ENCODE measurements around the gene CAMK1D.

Gene CAMK1D

GRCh38 chr10:12644380-12645144 lies 295.2 kb downstream of the CAMK1D start:
- in situ Hi-C loops (cut with MboI; ENCODE audit: low sequenced_read_pairs), result no loop called here

GRCh38 chr10:12645449-12645848 lies 296.1 kb downstream of the CAMK1D start:
- in situ Hi-C loops (cut with MboI; ENCODE audit: low sequenced_read_pairs), result no loop called here

GRCh38 chr10:12649012-12649584 lies 299.8 kb downstream of the CAMK1D start:
- in situ Hi-C loops (cut with MboI; ENCODE audit: low sequenced_read_pairs), result no loop called here

- in situ Hi-C loops (cut with MboI; ENCODE audit: low sequenced_read_pairs), result loop anchor here (10.0 kb wide), 1 partner anchor 385 kb away; no protein-coding TSS in a partner anchor
These were observed 300.8 kb downstream of the CAMK1D start for GRCh38 chr10:12650122-12650521.

GRCh38 chr10:12650538-12651298 lies 301.4 kb downstream of the CAMK1D start:
- in situ Hi-C loops (cut with MboI; ENCODE audit: low sequenced_read_pairs), result loop anchor here (10.0 kb wide), 1 partner anchor 386 kb away; no protein-coding TSS in a partner anchor

GRCh38 chr10:12655940-12656339 lies 306.6 kb downstream of the CAMK1D start:
- in situ Hi-C loops (cut with MboI; ENCODE audit: low sequenced_read_pairs), result loop anchor here (10.0 kb wide), 1 partner anchor 391 kb away; no protein-coding TSS in a partner anchor

GRCh38 chr10:12656518-12657142 lies 307.3 kb downstream of the CAMK1D start:
- in situ Hi-C loops (cut with MboI; ENCODE audit: low sequenced_read_pairs), result loop anchor here (10.0 kb wide), 1 partner anchor 392 kb away; no protein-coding TSS in a partner anchor

- in situ Hi-C loops (cut with MboI; ENCODE audit: low sequenced_read_pairs), result loop anchor here (10.0 kb wide), 1 partner anchor 393 kb away; no protein-coding TSS in a partner anchor
These were observed 308.1 kb downstream of the CAMK1D start for GRCh38 chr10:12657489-12657888.

- in situ Hi-C loops (cut with MboI; ENCODE audit: low sequenced_read_pairs), result loop anchor here (10.0 kb wide), 1 partner anchor 394 kb away; no protein-coding TSS in a partner anchor
These were observed 309.2 kb downstream of the CAMK1D start for GRCh38 chr10:12658526-12658925.

GRCh38 chr10:12659706-12660105 lies 310.4 kb downstream of the CAMK1D start:
- in situ Hi-C loops (cut with MboI; ENCODE audit: low sequenced_read_pairs), result loop anchor here (10.0 kb wide), 1 partner anchor 395 kb away; no protein-coding TSS in a partner anchor

GRCh38 chr10:12660812-12661211 lies 311.5 kb downstream of the CAMK1D start:
- in situ Hi-C loops (cut with MboI; ENCODE audit: low sequenced_read_pairs), result no loop called here

- in situ Hi-C loops (cut with MboI; ENCODE audit: low sequenced_read_pairs), result no loop called here
These were observed 312.3 kb downstream of the CAMK1D start for GRCh38 chr10:12661671-12662070.

GRCh38 chr10:12663863-12664262 lies 314.5 kb downstream of the CAMK1D start:
- in situ Hi-C loops (cut with MboI; ENCODE audit: low sequenced_read_pairs), result no loop called here

GRCh38 chr10:12665501-12665900 lies 316.2 kb downstream of the CAMK1D start:
- in situ Hi-C loops (cut with MboI; ENCODE audit: low sequenced_read_pairs), result no loop called here

- in situ Hi-C loops (cut with MboI; ENCODE audit: low sequenced_read_pairs), result no loop called here
These were observed 317.7 kb downstream of the CAMK1D start for GRCh38 chr10:12667052-12667451.

GRCh38 chr10:12668634-12669033 lies 319.3 kb downstream of the CAMK1D start:
- in situ Hi-C loops (cut with MboI; ENCODE audit: low sequenced_read_pairs), result no loop called here

- in situ Hi-C loops (cut with MboI; ENCODE audit: low sequenced_read_pairs), result no loop called here
These were observed 320.7 kb downstream of the CAMK1D start for GRCh38 chr10:12670004-12670403.

- in situ Hi-C loops (cut with MboI; ENCODE audit: low sequenced_read_pairs), result no loop called here
These were observed 325.8 kb downstream of the CAMK1D start for GRCh38 chr10:12675186-12675585.

GRCh38 chr10:12679636-12680035 lies 330.3 kb downstream of the CAMK1D start:
- in situ Hi-C loops (cut with MboI; ENCODE audit: low sequenced_read_pairs), result no loop called here

GRCh38 chr10:12681252-12681651 lies 331.9 kb downstream of the CAMK1D start:
- in situ Hi-C loops (cut with MboI; ENCODE audit: low sequenced_read_pairs), result no loop called here

GRCh38 chr10:12684784-12685183 lies 335.4 kb downstream of the CAMK1D start:
- in situ Hi-C loops (cut with MboI; ENCODE audit: low sequenced_read_pairs), result no loop called here
